HG03159 (cell line): ENCODE data around the gene RGS17.

Experiments
- ATAC-seq: cut with Tn5 transposase; IDR thresholded peaks from one replicate; pipeline ENCODE4 v1.9.1; 2021; ENCODE audit warnings: mild to moderate bottlenecking, moderate library complexity; ENCODE audit not compliant: unreplicated experiment

Gene RGS17

DNA sequence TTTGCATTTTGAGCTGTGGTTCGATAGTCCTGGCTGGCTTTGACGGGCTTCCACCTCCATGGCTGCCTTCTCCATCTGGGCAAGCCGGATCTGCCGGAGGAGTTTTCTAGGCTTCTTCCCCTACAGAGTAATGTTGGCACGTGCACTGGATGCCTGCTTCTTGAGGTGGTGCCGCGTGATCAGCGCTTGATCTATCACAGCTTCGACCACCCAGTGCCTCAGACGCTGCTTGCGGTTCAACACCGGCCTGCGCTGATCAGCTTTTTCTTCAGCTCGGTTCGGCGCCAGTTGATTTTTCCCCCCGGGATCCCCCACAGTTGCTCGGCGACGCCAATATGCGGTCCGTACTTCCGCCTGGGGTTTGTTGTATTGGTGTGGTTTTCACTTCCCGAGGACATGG is 171.7 kb downstream of the RGS17 start:
- no peak for ATAC-seq

GRCh38 chr6:152957796-152958195 is 173.3 kb downstream of the RGS17 start:
- ATAC-seq: no peak
